ENCODE measurements around the gene EFCAB6.

EFCAB6 gene

DNA sequence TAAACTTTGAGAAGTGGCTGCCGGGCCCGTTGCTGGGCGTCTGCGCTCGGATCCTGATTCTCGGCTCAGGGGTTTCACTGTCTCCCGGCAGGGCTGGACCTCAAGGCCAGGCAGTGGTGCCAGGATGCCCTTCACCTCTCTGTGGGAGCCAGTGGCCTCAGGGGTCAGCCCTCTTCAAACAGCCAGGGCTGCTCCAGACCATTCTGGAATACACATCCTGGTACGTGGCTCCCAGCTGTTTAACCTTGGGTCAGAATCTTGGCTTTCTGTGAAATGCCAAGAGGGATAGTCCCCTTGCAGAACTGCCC, 329.8 kb downstream of the EFCAB6 start:
- no peak for DNase-seq (ENCODE audit: low read depth, low spot score)

DNA sequence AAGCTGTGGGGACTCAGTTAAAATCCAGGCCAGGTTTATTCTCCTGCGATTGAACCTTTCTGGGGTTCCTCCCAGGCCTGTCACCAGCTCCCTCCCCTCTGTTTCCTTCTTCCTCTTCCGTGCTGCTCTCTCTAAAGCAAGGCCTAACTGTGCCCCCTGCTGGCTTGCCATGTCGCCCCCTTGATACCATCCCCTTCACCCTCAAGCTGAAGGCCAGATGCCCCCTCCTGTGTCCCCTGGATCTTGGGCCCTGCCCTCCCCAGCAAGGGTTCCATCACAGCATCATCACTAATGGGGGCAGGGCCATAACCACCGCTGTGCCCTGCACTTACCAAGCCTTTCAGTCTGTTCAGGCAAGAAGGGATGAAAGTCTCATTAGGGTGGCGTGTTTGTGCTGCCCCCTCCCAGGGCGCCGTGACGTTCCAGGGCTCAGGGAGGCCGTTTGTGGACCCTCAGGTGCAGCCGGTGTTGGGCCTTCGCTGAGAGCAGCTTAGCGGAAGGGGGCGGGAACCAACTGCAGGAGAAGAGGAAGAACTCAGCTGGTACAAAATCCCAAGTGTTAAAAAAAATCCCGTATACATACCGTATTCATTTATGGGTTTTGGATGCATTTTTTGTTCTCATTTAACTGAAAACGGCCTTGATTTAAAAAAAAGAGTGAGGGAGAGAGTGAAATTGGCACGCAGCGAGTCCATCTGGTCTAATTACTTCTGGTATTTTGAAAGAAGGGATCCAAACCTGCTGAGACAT, 330.4 kb downstream of the EFCAB6 start:
- no peak for DNase-seq (ENCODE audit: low read depth, low spot score)

DNA sequence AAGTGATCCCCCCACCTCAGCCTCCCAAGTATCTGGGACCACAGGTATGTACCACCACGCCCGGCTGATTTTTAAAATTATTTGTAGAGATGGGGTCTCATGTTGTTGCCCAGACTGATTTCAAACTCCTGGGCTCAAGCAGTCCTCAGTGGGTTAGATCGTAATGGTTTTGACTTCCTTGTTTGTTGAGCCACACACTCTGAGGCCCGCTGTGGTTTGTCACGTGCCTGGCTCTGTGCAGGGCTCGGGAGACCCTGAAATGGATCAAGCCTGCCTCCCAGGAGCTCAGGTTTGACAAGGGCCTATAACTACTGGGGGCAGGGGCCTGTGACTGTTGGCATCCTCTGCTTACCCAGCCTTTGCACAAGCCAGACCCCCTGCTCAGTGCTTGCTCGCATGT, 332.1 kb downstream of the EFCAB6 start:
- DNase-seq (ENCODE audit: low read depth, low spot score), result no peak

DNA sequence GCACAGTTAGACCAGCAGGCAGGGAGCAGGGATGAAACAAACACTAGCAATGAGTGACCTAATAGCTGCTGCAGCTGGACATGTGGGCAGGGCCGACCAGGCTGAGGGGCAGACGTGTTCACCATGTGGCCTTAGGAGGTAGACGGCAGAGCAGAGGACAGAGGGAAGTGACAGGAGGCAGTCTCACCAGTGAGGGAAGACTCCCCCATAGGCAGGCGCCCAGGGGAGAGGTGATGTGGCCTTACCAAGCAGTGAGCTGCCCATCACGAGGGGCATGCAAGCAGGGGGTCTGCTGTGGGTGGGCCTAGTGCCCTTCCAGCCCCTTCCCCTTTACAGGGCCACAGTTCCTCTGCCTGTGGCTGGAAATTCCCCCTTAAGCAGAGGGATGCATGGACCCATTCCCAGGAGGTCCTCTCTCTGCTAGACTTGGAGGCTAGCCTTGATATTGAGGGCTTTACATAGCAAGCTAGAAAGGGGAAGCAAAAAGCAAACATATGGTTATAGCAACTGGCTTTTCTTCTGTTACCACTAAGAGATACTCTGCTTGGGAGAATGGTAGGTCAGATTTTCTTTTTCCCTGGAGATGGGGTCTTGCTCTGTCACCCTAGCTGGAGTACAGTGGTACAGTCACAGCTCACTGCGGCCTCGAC, 332.7 kb downstream of the EFCAB6 start:
- DNase-seq (ENCODE audit: low read depth, low spot score), result no peak

Data from activated naive CD8-positive, alpha-beta T cell treated with anti-CD3 and anti-CD28 coated beads, Interleukin-2, amount 50 U/mL, for 16 hours (primary cell).